ENCODE results near the gene KRT4.

DNA sequence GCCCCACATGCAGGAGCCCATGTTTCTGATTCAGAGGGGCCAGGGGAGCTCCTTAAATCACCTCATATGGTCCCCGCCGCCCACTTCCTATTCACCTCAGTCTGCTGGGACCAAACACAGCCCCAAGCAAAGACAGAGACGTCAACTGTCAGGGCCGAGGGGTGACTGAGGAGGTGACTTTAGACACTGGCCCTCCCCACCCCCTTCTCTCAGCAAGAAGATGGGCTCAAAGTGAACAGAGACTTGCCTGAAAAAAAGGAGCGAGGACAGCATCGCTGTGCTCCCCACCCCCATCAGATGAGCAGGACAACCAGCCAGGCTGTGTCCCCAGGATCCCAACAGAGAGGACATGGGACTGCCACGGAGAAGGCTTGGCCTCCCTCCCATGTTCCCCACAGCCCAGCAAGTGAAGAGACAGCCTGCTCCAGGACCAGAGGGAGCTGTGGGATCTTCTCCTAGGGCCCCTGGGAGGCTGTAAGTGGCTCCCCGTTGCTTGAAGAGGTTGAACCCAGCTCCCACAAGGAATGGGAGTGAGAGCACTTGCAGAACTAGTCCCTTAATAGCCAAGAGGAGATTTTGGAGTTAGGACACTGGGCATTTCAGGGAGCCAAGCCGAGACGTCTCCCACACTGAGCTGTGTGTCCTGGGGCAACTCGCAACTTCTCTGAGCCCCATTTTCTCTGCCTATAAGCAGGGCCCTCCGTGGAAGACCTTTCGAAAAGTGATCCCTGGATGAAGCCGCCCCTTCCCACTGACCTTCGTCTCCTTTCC is 21.5 kb upstream of the KRT4 start:
- TF ChIP-seq HDGF (IDR thresholded peaks at IDR 0.05; ENCODE audit: borderline replicate concordance) (no peak), CTBP1 (IDR thresholded peaks at IDR 0.05; ENCODE audit: borderline replicate concordance) (no peak), PKNOX1 (IDR thresholded peaks at IDR 0.05) (no peak), TARDBP (IDR thresholded peaks at IDR 0.05) (no peak), L3MBTL2 (conservative IDR thresholded peaks at IDR 0.05) (no peak), FOXM1 (IDR thresholded peaks at IDR 0.05; ENCODE audit: borderline replicate concordance) (no peak), SP1 (IDR thresholded peaks at IDR 0.05) (no peak), FOXK2 (IDR thresholded peaks at IDR 0.05) (no peak), SUZ12 (IDR thresholded peaks at IDR 0.05) (no peak), ARNT (IDR thresholded peaks at IDR 0.05) (no peak), ELF4 (IDR thresholded peaks at IDR 0.05) (no peak)

Data from HEK293T (cell line).